CD4-positive, alpha-beta T cell (primary cell): ENCODE measurements around the gene GDF15. TPM values are rescaled to one million over a fixed set of nuclear protein-coding genes. Genes with fewer than 3 reads are reported as not detected.
"Not testable (repeated sequence)": the region's sequence is repeated elsewhere in the genome, so short reads cannot be mapped to it uniquely, and the experiment has no call there.

Experiments
- ATAC-seq: fragments of 200-7000 bp; cut with Tn5 transposase; one replicate; pipeline ENCODE4 v1.10.0; 2022; ENCODE audit warnings: mild to moderate bottlenecking; ENCODE audit not compliant: poor library complexity
- CTCF ChIA-PET: fragments of 350-600 bp; sonication (Branson Sonifier 250); formaldehyde crosslinking; loops from one replicate; lab custom pipeline; 2021; ENCODE audit warnings: antibody characterized with exemption, inconsistent platforms; lab: Charles Lee
- POLR2A ChIA-PET: fragments of 350-600 bp; sonication (Branson Sonifier 250); formaldehyde crosslinking; loops from one replicate; lab custom pipeline; 2021; ENCODE audit warnings: antibody characterized with exemption, inconsistent platforms; lab: Charles Lee
- DNase-seq, 14 experiments: peaks; one replicate each; pipeline ENCODE4 v3.0.0-alpha.2; 2013 to 2020; ENCODE audit warnings: mixed read lengths in 2 of 14
- H3K27ac ChIP-seq, 2 donors: one replicate each; pipeline versions ENCODE4 v1.5.1 to v1.7.0; 2013; ENCODE audit warnings: low read length in 2 of 2, low read depth in 1 of 2, mild to moderate bottlenecking in 1 of 2
- H3K27me3 ChIP-seq, 2 experiments: 1 replicate in 1 of 2; 2 replicates in 1 of 2; pipeline versions ENCODE4 v1.6.1 to v1.7.0; 2013; ENCODE audit warnings: low read length in 2 of 2, control low read depth in 1 of 2, mild to moderate bottlenecking in 1 of 2, moderate library complexity in 1 of 2; ENCODE audit not compliant: insufficient read depth in 2 of 2, control insufficient read depth in 1 of 2
- H3K36me3 ChIP-seq: one replicate; pipeline ENCODE4 v1.6.1; 2013; ENCODE audit warnings: low read length, control low read depth; ENCODE audit not compliant: insufficient read depth
- H3K4me1 ChIP-seq: one replicate; pipeline ENCODE4 v1.6.1; 2013; ENCODE audit warnings: low read length, control low read depth; ENCODE audit not compliant: insufficient read depth
- H3K4me3 ChIP-seq: one replicate; pipeline ENCODE4 v1.5.1; 2013; ENCODE audit warnings: mild to moderate bottlenecking, low read length, moderate library complexity
- H3K9me3 ChIP-seq, 2 experiments: 1 replicate in 1 of 2; 2 replicates in 1 of 2; pipeline versions ENCODE4 v1.6.1 to v1.7.0; 2013; ENCODE audit warnings: low read length in 2 of 2, mild to moderate bottlenecking in 2 of 2, control low read depth in 1 of 2, moderate library complexity in 1 of 2; ENCODE audit not compliant: control insufficient read depth in 1 of 2, insufficient read depth in 1 of 2
- H3K27ac Mint-ChIP-seq: one replicate; pipeline ENCODE4 v1.8.0; 2020; ENCODE audit warnings: mixed read lengths
- H3K27me3 Mint-ChIP-seq: one replicate; pipeline ENCODE4 v1.8.0; 2021; ENCODE audit warnings: mixed read lengths
- H3K36me3 Mint-ChIP-seq: one replicate; pipeline ENCODE4 v1.8.0; 2021; ENCODE audit warnings: low read depth, mixed read lengths
- H3K4me1 Mint-ChIP-seq: one replicate; pipeline ENCODE4 v1.8.0; 2021; ENCODE audit warnings: low read depth, mixed read lengths
- H3K4me3 Mint-ChIP-seq: one replicate; pipeline ENCODE4 v1.8.0; 2020; ENCODE audit warnings: mild to moderate bottlenecking, mixed read lengths
- H3K9me3 Mint-ChIP-seq: one replicate; pipeline ENCODE4 v1.8.0; 2020; ENCODE audit warnings: mixed read lengths
- intact Hi-C, 2 experiments: fragments of 100-400 bp; cut with DNase I in 1 of 2; cut with micrococcal nuclease in 1 of 2; formaldehyde crosslinking; loops; one replicate each; pipeline versions ENCODE4 v1.15.1 to v1.9.0; 2023 to 2025; cut with DNase I, micrococcal nuclease
- total RNA-seq, 174 experiments: library from RNA in 2 of 174; stranded (reverse) in 2 of 174; gene quantifications; one replicate each; pipeline ENCODE4 v1.2.3 and lab custom pipeline; 2021 to 2026
- TF ChIP-seq, protein P1 (sequence below): fragments of 200-600 bp; IDR thresholded peaks from one replicate; pipeline ENCODE4 v1.8.0; 2022; ENCODE audit warnings: antibody characterized with exemption, mild to moderate bottlenecking

Gene GDF15
- total RNA-seq, 2 experiments from 2014 or later: not detected

- H3K9me3 ChIP-seq: no peaks in the 10 kb centered on the region
- H3K4me3 Mint-ChIP-seq: no peak overlapping the region
- H3K27me3 Mint-ChIP-seq: no peaks in the 10 kb centered on the region
- DNase-seq (no peak), ATAC-seq (no peak)
- TF ChIP-seq, protein P1, sequence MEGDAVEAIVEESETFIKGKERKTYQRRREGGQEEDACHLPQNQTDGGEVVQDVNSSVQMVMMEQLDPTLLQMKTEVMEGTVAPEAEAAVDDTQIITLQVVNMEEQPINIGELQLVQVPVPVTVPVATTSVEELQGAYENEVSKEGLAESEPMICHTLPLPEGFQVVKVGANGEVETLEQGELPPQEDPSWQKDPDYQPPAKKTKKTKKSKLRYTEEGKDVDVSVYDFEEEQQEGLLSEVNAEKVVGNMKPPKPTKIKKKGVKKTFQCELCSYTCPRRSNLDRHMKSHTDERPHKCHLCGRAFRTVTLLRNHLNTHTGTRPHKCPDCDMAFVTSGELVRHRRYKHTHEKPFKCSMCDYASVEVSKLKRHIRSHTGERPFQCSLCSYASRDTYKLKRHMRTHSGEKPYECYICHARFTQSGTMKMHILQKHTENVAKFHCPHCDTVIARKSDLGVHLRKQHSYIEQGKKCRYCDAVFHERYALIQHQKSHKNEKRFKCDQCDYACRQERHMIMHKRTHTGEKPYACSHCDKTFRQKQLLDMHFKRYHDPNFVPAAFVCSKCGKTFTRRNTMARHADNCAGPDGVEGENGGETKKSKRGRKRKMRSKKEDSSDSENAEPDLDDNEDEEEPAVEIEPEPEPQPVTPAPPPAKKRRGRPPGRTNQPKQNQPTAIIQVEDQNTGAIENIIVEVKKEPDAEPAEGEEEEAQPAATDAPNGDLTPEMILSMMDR: no peak
- intact Hi-C loops: no loop called here
- H3K27me3 ChIP-seq: no peaks in the 10 kb centered on the region
- ChIA-PET POLR2A (no interaction called here), CTCF (no interaction called here)
- H3K4me1 ChIP-seq: no peaks in the 10 kb centered on the region
- no peak overlapping the region for H3K4me3 ChIP-seq
- H3K36me3 Mint-ChIP-seq: peaks cover 59% of the 10 kb centered on the region
- H3K9me3 Mint-ChIP-seq: no peaks in the 10 kb centered on the region
- H3K36me3 ChIP-seq: peaks cover 22% of the 10 kb centered on the region
- no peaks in the 10 kb centered on the region for H3K4me1 Mint-ChIP-seq
- H3K27ac ChIP-seq: no peak overlapping the region
- H3K27ac Mint-ChIP-seq: no peak overlapping the region
These were observed 32.5 kb upstream of the GDF15 start for GRCh38 chr19:18353378-18354005.

DNA sequence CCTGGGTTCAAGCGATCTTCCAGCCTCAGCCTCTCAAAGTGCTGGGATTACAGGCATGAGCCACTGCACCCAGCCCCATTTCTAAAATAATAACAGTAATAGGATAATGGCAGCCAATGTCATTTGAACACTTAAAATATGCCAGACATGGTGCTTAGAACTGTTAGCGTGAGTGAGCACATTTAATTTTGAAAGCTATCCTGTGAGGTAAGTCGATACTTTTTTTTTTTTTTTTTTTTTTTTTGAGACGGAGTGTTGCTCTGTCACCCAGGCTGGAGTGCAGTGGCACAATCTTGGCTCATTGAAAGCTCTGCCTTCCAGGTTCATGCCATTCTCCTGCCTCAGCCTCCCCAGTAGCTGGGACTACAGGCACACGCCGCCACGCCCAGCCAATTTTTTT, 31.2 kb upstream of the GDF15 start:
- H3K4me3 ChIP-seq, H3K27ac Mint-ChIP-seq, ATAC-seq, H3K27ac ChIP-seq, intact Hi-C loops, H3K27me3 ChIP-seq, H3K4me1 ChIP-seq, H3K4me1 Mint-ChIP-seq, POLR2A ChIA-PET, H3K9me3 Mint-ChIP-seq, H3K9me3 ChIP-seq, H3K4me3 Mint-ChIP-seq, H3K27me3 Mint-ChIP-seq, DNase-seq: not testable (repeated sequence)
- H3K36me3 Mint-ChIP-seq: peaks cover 62% of the 10 kb centered on the region
- CTCF ChIA-PET: interaction anchor here (0.6 kb wide), 2 partner anchors 38 to 146 kb away, joined by 3 read pairs; no protein-coding TSS in a partner anchor
- peaks cover 24% of the 10 kb centered on the region for H3K36me3 ChIP-seq

- Mint-ChIP-seq H3K9me3 (no peaks in the 10 kb centered on the region), H3K36me3 (peaks cover 66% of the 10 kb centered on the region), H3K27ac (no peak overlapping the region), H3K4me1 (no peaks in the 10 kb centered on the region), H3K27me3 (no peaks in the 10 kb centered on the region), H3K4me3 (no peak overlapping the region)
- no peaks in the 10 kb centered on the region for H3K4me1 ChIP-seq
- TF ChIP-seq, protein P1: no peak
- H3K36me3 ChIP-seq: peaks cover 38% of the 10 kb centered on the region
- no peak for ATAC-seq
- POLR2A ChIA-PET: no interaction called here
- no peaks in the 10 kb centered on the region for H3K27me3 ChIP-seq
- no peak for DNase-seq
- no peak overlapping the region for H3K4me3 ChIP-seq
- intact Hi-C loops: no loop called here
- H3K27ac ChIP-seq: no peak overlapping the region
- no peaks in the 10 kb centered on the region for H3K9me3 ChIP-seq
- CTCF ChIA-PET: interaction anchor here (0.8 kb wide), 1 partner anchor 31 kb away, joined by 3 read pairs; no protein-coding TSS in a partner anchor
These were observed 28.9 kb upstream of the GDF15 start for GRCh38 chr19:18357041-18357440.

DNA sequence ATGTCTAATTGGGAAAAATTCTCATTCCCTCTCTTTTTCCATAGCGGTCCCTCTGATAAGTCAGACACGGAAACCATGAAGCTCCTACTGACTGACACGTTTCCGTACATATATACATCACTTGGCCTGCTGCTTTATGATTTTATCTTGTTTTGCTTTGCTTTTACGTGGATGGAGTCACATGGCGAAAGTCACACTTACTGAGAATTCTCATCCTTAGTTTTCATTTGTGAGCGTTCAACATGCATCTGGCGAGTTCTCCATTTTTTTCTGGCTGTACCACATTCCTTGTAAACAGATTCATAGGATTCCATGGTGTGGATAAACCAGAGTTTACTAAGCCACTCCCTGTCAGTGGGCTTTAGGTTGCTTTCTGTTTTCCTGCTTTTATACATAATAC, 24.3 kb upstream of the GDF15 start:
- no peak overlapping the region for H3K4me3 Mint-ChIP-seq
- H3K27me3 Mint-ChIP-seq: no peaks in the 10 kb centered on the region
- H3K4me3 ChIP-seq: no peak overlapping the region
- H3K4me1 Mint-ChIP-seq: no peaks in the 10 kb centered on the region
- TF ChIP-seq, protein P1: no peak
- H3K36me3 Mint-ChIP-seq: peaks cover 77% of the 10 kb centered on the region
- no peak overlapping the region for H3K27ac ChIP-seq
- POLR2A ChIA-PET: no interaction called here
- H3K27me3 ChIP-seq: no peaks in the 10 kb centered on the region
- intact Hi-C loops: no loop called here
- H3K9me3 ChIP-seq: peaks cover 0 to 10% of the 10 kb centered on the region in 2 experiments
- H3K9me3 Mint-ChIP-seq: no peaks in the 10 kb centered on the region
- CTCF ChIA-PET: no interaction called here
- H3K27ac Mint-ChIP-seq: no peak overlapping the region
- ATAC-seq (no peak), DNase-seq (no peak)
- no peaks in the 10 kb centered on the region for H3K4me1 ChIP-seq
- H3K36me3 ChIP-seq: peaks cover 49% of the 10 kb centered on the region
